ENCODE data around the gene CMSS1. TPM values are rescaled to one million over a fixed set of nuclear protein-coding genes. Genes with fewer than 3 reads are reported as not detected.

The CMSS1 gene
- total and polyA plus RNA-seq, 2 of the 13 experiments (the other 11 are each of a cell fraction or from before 2014, with no cell fraction given), result 6.4 to 48.7 TPM

- TF ChIP-seq, protein P1, sequence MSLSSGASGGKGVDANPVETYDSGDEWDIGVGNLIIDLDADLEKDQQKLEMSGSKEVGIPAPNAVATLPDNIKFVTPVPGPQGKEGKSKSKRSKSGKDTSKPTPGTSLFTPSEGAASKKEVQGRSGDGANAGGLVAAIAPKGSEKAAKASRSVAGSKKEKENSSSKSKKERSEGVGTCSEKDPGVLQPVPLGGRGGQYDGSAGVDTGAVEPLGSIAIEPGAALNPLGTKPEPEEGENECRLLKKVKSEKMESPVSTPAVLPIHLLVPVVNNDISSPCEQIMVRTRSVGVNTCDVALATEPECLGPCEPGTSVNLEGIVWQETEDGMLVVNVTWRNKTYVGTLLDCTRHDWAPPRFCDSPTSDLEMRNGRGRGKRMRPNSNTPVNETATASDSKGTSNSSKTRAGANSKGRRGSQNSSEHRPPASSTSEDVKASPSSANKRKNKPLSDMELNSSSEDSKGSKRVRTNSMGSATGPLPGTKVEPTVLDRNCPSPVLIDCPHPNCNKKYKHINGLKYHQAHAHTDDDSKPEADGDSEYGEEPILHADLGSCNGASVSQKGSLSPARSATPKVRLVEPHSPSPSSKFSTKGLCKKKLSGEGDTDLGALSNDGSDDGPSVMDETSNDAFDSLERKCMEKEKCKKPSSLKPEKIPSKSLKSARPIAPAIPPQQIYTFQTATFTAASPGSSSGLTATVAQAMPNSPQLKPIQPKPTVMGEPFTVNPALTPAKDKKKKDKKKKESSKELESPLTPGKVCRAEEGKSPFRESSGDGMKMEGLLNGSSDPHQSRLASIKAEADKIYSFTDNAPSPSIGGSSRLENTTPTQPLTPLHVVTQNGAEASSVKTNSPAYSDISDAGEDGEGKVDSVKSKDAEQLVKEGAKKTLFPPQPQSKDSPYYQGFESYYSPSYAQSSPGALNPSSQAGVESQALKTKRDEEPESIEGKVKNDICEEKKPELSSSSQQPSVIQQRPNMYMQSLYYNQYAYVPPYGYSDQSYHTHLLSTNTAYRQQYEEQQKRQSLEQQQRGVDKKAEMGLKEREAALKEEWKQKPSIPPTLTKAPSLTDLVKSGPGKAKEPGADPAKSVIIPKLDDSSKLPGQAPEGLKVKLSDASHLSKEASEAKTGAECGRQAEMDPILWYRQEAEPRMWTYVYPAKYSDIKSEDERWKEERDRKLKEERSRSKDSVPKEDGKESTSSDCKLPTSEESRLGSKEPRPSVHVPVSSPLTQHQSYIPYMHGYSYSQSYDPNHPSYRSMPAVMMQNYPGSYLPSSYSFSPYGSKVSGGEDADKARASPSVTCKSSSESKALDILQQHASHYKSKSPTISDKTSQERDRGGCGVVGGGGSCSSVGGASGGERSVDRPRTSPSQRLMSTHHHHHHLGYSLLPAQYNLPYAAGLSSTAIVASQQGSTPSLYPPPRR (CRISPR knock-in tag; IDR thresholded peaks at IDR 0.05; ENCODE audit: borderline replicate concordance), result 0 out of 2 replicates have a peak, but pooled peaks have one; percentile 28
- TF ChIP-seq SNAPC2 (CRISPR knock-in tag; IDR thresholded peaks at IDR 0.05), result no peak
- TF ChIP-seq ZNF768 (CRISPR knock-in tag; IDR thresholded peaks at IDR 0.05), result no peak
- no peak for TF ChIP-seq ZNF431 (CRISPR knock-in tag; IDR thresholded peaks at IDR 0.05; ENCODE audit: borderline replicate concordance, low read depth)
- TF ChIP-seq, protein P2, sequence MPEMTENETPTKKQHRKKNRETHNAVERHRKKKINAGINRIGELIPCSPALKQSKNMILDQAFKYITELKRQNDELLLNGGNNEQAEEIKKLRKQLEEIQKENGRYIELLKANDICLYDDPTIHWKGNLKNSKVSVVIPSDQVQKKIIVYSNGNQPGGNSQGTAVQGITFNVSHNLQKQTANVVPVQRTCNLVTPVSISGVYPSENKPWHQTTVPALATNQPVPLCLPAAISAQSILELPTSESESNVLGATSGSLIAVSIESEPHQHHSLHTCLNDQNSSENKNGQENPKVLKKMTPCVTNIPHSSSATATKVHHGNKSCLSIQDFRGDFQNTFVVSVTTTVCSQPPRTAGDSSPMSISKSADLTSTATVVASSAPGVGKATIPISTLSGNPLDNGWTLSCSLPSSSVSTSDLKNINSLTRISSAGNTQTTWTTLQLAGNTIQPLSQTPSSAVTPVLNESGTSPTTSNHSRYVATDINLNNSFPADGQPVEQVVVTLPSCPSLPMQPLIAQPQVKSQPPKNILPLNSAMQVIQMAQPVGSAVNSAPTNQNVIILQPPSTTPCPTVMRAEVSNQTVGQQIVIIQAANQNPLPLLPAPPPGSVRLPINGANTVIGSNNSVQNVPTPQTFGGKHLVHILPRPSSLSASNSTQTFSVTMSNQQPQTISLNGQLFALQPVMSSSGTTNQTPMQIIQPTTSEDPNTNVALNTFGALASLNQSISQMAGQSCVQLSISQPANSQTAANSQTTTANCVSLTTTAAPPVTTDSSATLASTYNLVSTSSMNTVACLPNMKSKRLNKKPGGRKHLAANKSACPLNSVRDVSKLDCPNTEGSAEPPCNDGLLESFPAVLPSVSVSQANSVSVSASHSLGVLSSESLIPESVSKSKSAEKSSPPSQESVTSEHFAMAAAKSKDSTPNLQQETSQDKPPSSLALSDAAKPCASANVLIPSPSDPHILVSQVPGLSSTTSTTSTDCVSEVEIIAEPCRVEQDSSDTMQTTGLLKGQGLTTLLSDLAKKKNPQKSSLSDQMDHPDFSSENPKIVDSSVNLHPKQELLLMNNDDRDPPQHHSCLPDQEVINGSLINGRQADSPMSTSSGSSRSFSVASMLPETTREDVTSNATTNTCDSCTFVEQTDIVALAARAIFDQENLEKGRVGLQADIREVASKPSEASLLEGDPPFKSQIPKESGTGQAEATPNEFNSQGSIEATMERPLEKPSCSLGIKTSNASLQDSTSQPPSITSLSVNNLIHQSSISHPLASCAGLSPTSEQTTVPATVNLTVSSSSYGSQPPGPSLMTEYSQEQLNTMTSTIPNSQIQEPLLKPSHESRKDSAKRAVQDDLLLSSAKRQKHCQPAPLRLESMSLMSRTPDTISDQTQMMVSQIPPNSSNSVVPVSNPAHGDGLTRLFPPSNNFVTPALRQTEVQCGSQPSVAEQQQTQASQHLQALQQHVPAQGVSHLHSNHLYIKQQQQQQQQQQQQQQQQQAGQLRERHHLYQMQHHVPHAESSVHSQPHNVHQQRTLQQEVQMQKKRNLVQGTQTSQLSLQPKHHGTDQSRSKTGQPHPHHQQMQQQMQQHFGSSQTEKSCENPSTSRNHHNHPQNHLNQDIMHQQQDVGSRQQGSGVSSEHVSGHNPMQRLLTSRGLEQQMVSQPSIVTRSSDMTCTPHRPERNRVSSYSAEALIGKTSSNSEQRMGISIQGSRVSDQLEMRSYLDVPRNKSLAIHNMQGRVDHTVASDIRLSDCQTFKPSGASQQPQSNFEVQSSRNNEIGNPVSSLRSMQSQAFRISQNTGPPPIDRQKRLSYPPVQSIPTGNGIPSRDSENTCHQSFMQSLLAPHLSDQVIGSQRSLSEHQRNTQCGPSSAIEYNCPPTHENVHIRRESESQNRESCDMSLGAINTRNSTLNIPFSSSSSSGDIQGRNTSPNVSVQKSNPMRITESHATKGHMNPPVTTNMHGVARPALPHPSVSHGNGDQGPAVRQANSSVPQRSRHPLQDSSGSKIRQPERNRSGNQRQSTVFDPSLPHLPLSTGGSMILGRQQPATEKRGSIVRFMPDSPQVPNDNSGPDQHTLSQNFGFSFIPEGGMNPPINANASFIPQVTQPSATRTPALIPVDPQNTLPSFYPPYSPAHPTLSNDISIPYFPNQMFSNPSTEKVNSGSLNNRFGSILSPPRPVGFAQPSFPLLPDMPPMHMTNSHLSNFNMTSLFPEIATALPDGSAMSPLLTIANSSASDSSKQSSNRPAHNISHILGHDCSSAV (CRISPR knock-in tag; IDR thresholded peaks at IDR 0.05; ENCODE audit: borderline replicate concordance), result no peak
- no peak for TF ChIP-seq MAFG (CRISPR knock-in tag; IDR thresholded peaks at IDR 0.05)
- no peak for TF ChIP-seq ZNF737 (CRISPR knock-in tag; IDR thresholded peaks at IDR 0.05; ENCODE audit: borderline replicate concordance)
- peak; percentile 41; the same call in 1 of the 2 replicates for TF ChIP-seq TBX2 (CRISPR knock-in tag; IDR thresholded peaks at IDR 0.05; ENCODE audit: borderline replicate concordance)
- no peak for TF ChIP-seq PHF8 (CRISPR knock-in tag; IDR thresholded peaks at IDR 0.05)
- no peak for TF ChIP-seq REXO4 (CRISPR knock-in tag; IDR thresholded peaks at IDR 0.05; ENCODE audit: borderline replicate concordance)
- TF ChIP-seq GLI4 (CRISPR knock-in tag; IDR thresholded peaks at IDR 0.05; ENCODE audit: borderline replicate concordance), result no peak
- TF ChIP-seq CEBPG (CRISPR knock-in tag; IDR thresholded peaks at IDR 0.05), result no peak
- TF ChIP-seq ZNF550 (CRISPR knock-in tag; IDR thresholded peaks at IDR 0.05; ENCODE audit: borderline replicate concordance), result no peak
- TF ChIP-seq ZNF280D (CRISPR knock-in tag; IDR thresholded peaks at IDR 0.05), result no peak
These were observed 251.2 kb downstream of the CMSS1 start (continued) for GRCh38 chr3:100068826-100069225.

All from HepG2 (cell line).